ENCODE data around the gene DSCAM. TPM values are rescaled to one million over a fixed set of nuclear protein-coding genes. Genes with fewer than 3 reads are reported as not detected.

DSCAM gene
- total RNA-seq, 2 donors from 2014 or later, result not detected

DNA sequence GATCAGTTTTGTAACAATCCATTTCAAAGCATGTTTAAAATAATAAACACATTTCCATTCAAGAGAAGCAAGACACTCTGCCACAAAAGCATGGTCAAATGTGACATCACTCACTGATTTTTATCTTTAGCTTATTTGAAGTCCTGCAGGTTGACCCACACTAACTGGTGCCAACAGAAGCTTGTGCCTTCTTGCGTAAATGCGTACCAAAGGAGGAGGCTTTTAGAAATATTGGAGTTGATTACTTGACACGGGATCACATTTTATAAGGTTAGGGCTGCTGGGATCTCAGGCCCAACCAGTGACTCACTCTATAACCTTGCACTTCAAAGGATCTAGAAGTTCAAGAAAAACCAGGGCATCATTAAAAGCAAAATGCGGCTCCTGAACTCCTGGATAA, 776.1 kb downstream of the DSCAM start:
- H3K9me3 ChIP-seq, result no peaks in the 10 kb centered on the region
- H3K36me3 ChIP-seq, result no peaks in the 10 kb centered on the region
- no peak overlapping the region for H3K4me3 ChIP-seq
- no peaks in the 10 kb centered on the region for H3K27me3 ChIP-seq
- peaks cover 0 to 12% of the 10 kb centered on the region in 2 donors for H3K4me1 ChIP-seq
- TF ChIP-seq, protein P1, sequence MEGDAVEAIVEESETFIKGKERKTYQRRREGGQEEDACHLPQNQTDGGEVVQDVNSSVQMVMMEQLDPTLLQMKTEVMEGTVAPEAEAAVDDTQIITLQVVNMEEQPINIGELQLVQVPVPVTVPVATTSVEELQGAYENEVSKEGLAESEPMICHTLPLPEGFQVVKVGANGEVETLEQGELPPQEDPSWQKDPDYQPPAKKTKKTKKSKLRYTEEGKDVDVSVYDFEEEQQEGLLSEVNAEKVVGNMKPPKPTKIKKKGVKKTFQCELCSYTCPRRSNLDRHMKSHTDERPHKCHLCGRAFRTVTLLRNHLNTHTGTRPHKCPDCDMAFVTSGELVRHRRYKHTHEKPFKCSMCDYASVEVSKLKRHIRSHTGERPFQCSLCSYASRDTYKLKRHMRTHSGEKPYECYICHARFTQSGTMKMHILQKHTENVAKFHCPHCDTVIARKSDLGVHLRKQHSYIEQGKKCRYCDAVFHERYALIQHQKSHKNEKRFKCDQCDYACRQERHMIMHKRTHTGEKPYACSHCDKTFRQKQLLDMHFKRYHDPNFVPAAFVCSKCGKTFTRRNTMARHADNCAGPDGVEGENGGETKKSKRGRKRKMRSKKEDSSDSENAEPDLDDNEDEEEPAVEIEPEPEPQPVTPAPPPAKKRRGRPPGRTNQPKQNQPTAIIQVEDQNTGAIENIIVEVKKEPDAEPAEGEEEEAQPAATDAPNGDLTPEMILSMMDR (IDR thresholded peaks at IDR 0.05), result no peak
- no peak for DNase-seq (ENCODE audit: low spot score)
- no peak overlapping the region for H3K27ac ChIP-seq

DNA sequence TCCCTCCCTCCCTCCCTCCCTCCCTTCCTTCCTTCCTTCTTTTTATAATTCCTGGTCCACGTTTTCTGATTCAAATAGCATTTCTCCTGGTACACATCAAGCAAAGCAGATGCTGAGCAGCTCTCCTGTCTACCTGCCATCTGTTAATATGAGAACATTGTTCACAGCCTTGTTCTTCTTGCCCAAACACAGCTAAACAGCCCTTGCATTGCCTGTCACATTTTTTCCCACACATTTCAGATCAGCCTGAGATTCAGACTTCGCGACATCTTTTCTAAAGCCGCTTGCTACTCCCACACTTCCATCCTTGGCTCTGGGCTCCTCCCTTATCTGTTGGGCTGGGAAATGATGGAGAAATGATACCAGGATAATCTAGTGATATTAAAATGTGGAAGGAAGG, 779.2 kb downstream of the DSCAM start:
- TF ChIP-seq, protein P1 (IDR thresholded peaks at IDR 0.05), result no peak
- Histone ChIP-seq H3K27me3 (no peaks in the 10 kb centered on the region), H3K4me1 (no peaks in the 10 kb centered on the region), H3K36me3 (no peaks in the 10 kb centered on the region), H3K9me3 (no peaks in the 10 kb centered on the region), H3K27ac (no peak overlapping the region), H3K4me3 (no peak overlapping the region)
- no peak for DNase-seq (ENCODE audit: low spot score)

DNA sequence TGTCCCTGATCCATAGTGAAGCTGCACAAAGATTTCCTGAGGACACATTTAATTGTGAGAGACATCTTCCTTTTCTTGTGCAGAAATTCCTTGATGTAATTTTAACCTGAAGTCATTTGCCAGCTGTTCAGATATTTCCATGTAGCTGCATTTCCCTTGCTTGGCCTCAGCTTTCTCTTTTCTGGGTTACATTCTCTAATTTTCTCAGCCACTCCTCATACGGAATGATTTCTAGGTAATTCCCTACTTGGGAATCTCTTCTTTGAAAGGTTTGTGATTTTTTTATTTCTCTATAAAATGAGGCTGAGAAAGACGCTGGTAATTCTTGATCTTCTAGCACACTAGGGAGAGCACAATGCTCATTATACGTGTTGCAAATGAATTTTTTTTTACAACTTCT, 780.7 kb downstream of the DSCAM start:
- TF ChIP-seq, protein P1 (IDR thresholded peaks at IDR 0.05), result no peak
- no peak overlapping the region for H3K4me3 ChIP-seq
- no peak for DNase-seq (ENCODE audit: low spot score)

DNA sequence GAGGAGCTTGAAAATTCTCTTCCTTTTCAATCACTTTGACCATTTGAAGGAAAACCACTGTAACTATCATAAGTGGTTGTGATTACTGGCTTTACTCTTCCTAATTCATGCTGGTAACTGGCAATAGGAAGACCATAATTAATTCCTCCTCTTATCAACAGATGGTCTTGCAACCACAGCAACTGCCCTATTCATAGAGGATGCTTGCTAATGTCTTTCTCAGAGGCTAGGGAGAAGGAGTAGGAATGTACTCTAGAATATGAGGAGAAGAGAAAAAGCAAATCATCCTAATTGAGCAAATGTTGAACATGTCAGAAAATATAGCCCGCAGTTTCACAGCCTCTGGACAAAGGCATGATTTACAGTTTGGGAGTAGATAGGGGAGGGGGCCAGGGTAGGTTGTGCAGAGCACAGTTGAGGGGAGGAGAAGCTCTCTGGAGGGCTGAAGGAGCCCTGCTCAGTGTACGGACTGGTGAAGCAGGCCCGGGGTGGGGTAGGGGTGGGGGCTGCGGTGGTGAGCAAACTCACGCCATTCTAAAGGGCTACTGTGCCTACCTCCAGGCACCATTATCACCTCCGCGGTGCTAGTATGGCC, 786.8 kb downstream of the DSCAM start:
- H3K27ac ChIP-seq, result no peak overlapping the region
- H3K27me3 ChIP-seq, result no peaks in the 10 kb centered on the region
- H3K4me3 ChIP-seq, result no peak overlapping the region
- H3K9me3 ChIP-seq, result no peaks in the 10 kb centered on the region
- TF ChIP-seq, protein P1 (IDR thresholded peaks at IDR 0.05), result no peak
- no peaks in the 10 kb centered on the region for H3K4me1 ChIP-seq
- no peak for DNase-seq (ENCODE audit: low spot score)
- no peaks in the 10 kb centered on the region for H3K36me3 ChIP-seq

More for the DNA sequence above, 780.7 kb downstream of the DSCAM start:
- Histone ChIP-seq H3K4me1 (no peaks in the 10 kb centered on the region), H3K9me3 (no peaks in the 10 kb centered on the region), H3K27me3 (no peaks in the 10 kb centered on the region), H3K27ac (no peak overlapping the region), H3K36me3 (no peaks in the 10 kb centered on the region)

DNA sequence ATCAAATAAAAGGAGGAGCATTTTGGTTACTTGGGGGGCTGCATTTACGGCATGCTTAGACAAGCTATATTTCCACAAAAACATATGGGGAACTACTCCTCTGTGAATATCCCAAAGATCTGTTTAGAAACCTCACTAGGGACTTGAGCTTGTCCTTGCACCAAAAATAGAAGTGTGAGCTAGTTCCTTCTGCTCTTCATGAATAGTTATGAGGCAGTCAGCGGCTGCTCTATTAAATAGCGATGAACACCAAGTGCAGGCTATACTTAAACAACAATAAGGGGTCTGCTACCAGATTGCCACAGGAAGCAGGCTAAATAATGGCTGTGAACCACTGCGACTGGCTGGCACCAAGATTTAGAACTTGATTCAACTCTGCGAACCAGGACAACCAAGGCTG, 789.6 kb downstream of the DSCAM start:
- no peaks in the 10 kb centered on the region for H3K27me3 ChIP-seq

More for the DNA sequence above, 789.6 kb downstream of the DSCAM start:
- DNase-seq (ENCODE audit: low spot score), result no peak
- TF ChIP-seq, protein P1 (IDR thresholded peaks at IDR 0.05), result no peak
- H3K27ac ChIP-seq, result peak overlapping the region in 1 of 2 donors; percentile 8
- peaks cover 0 to 11% of the 10 kb centered on the region in 2 donors for H3K4me1 ChIP-seq
- H3K4me3 ChIP-seq, result no peak overlapping the region
- no peaks in the 10 kb centered on the region for H3K36me3 ChIP-seq
- no peaks in the 10 kb centered on the region for H3K9me3 ChIP-seq

Data from right atrium auricular region (tissue), 2 donors.